T-cell (primary cell): ENCODE results near the gene RMND5A. TPM values are rescaled to one million over a fixed set of nuclear protein-coding genes. Genes with fewer than 3 reads are reported as not detected.

Source experiments
- ATAC-seq, 4 experiments: fragments of 200-7000 bp in 3 of 4; fragments of 150-1000 bp in 1 of 4; cut with Tn5 transposase; replicated peaks in 1 of 4; 1 replicate in 3 of 4; 2 replicates in 1 of 4; pipeline ENCODE4 v1.10.0; 2021; ENCODE audit warnings: moderate library complexity in 3 of 4, mild to moderate bottlenecking in 2 of 4, moderate number of reproducible peaks in 1 of 4
- CTCF ChIA-PET, 2 donors: fragments of 300-600 bp; sonication (Branson Sonifier 250); formaldehyde crosslinking; loops; one replicate each; lab custom pipeline; 2022; ENCODE audit warnings: antibody characterized with exemption in 2 of 2; lab: Charles Lee
- POLR2A ChIA-PET, 2 donors: fragments of 300-600 bp; sonication (Branson Sonifier 250); formaldehyde crosslinking; loops; one replicate each; lab custom pipeline; 2022; ENCODE audit warnings: antibody characterized with exemption in 2 of 2; lab: Charles Lee
- DNase-seq, 35 experiments: peaks; one replicate each; pipeline versions ENCODE4 v3.0.0 to v3.0.0-alpha.2; 2013 to 2023
- H3K27ac ChIP-seq: one replicate; pipeline ENCODE4 v1.5.1; 2013; ENCODE audit warnings: low read length
- H3K27me3 ChIP-seq, 2 experiments: replicated peaks in 1 of 2; 1 replicate in 1 of 2; 2 replicates in 1 of 2; pipeline versions ENCODE4 v1.6.1 to v1.7.0; 2013; ENCODE audit warnings: low read length in 1 of 2, mixed read lengths in 1 of 2; ENCODE audit not compliant: control insufficient read depth in 2 of 2, insufficient read depth in 2 of 2; ENCODE audit errors: extremely low read depth in 1 of 2
- H3K36me3 ChIP-seq, 2 donors: 1 replicate in 1 of 2; 2 replicates in 1 of 2; pipeline versions ENCODE4 v1.6.1 to v1.7.0; 2013; ENCODE audit warnings: low read length in 1 of 2; ENCODE audit not compliant: control insufficient read depth in 2 of 2, insufficient read depth in 1 of 2; ENCODE audit errors: extremely low read depth in 1 of 2
- H3K4me1 ChIP-seq, 2 experiments: 1 replicate in 1 of 2; 2 replicates in 1 of 2; pipeline versions ENCODE4 v1.6.1 to v1.7.0; 2013; ENCODE audit warnings: low read length in 2 of 2, mixed read lengths in 1 of 2; ENCODE audit not compliant: insufficient read depth in 2 of 2, control insufficient read depth in 1 of 2; ENCODE audit errors: extremely low read depth in 1 of 2
- H3K4me3 ChIP-seq, 2 donors: 1 replicate in 1 of 2; 2 replicates in 1 of 2; pipeline versions ENCODE4 v1.5.1 to v1.7.0; 2013; ENCODE audit warnings: mild to moderate bottlenecking in 2 of 2, low read length in 1 of 2, moderate library complexity in 1 of 2; ENCODE audit not compliant: control insufficient read depth in 1 of 2; ENCODE audit errors: extremely low read depth in 1 of 2
- H3K9me3 ChIP-seq: 2 replicates; pipeline ENCODE4 v1.7.0; 2013
- H3K27ac Mint-ChIP-seq, 2 donors: one replicate each; pipeline ENCODE4 v1.8.0; 2020 to 2021; ENCODE audit warnings: mild to moderate bottlenecking in 2 of 2, mixed read lengths in 2 of 2
- H3K27me3 Mint-ChIP-seq, 2 donors: one replicate each; pipeline ENCODE4 v1.8.0; 2021 to 2022; ENCODE audit warnings: mixed read lengths in 2 of 2
- H3K36me3 Mint-ChIP-seq: one replicate; pipeline ENCODE4 v1.8.0; 2021; ENCODE audit warnings: mixed read lengths
- H3K4me1 Mint-ChIP-seq, 3 donors: one replicate each; pipeline ENCODE4 v1.8.0; 2020 to 2022; ENCODE audit warnings: mixed read lengths in 3 of 3, mild to moderate bottlenecking in 1 of 3
- H3K4me3 Mint-ChIP-seq, 3 donors: one replicate each; pipeline ENCODE4 v1.8.0; 2020 to 2022; ENCODE audit warnings: mild to moderate bottlenecking in 3 of 3, mixed read lengths in 3 of 3, moderate library complexity in 3 of 3
- H3K9me3 Mint-ChIP-seq, 3 donors: one replicate each; pipeline ENCODE4 v1.8.0; 2020 to 2022; ENCODE audit warnings: mixed read lengths in 3 of 3
- WGBS: methylation state at CpG from one replicate; pipeline ENCODE4 v1.1.5; 2013; ENCODE audit warnings: missing lambda C conversion rate; ENCODE audit not compliant: insufficient coverage; 5-methylcytosine and 5-hydroxymethylcytosine counted together
- total RNA-seq, 35 experiments: library from RNA in 6 of 35; stranded (reverse) in 6 of 35; fragments of 120-200 nt in 1 of 35; gene quantifications; one replicate each; pipeline versions ENCODE4 v1.2.1 to v1.2.4 and lab custom pipeline; 2013 to 2026

Gene RMND5A
- total RNA-seq, 5 donors from 2014 or later (not counting 1 experiment from before 2014, with no cell fraction given), result 27.0 to 37.3 (median 31.7) TPM

DNA sequence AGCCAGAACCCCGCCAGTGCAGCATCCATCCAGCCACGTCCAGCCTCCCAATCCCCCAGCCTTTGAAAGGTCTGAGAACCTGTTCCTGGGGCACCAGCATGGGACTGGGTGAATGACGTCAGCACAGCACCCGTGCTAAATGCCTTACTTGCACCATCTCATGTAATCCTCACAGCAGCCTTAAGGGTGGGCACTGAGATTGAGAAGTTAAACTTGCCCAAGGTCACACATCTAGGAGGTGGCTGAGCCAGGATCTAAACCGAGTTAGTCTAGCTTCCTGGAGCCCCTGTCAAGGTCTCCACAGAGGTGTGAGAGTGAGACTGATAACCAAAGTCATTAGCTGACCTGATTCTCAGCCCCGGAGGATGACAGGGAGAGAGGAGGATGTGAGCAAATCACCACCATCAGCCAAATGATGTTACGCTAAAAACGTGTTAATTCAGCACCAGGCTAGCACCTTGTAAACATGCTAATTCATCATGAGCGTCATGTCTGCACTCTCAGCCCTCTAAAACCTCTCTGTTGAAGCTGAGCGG, 66.0 kb downstream of the RMND5A start:
- CTCF ChIA-PET, result interaction anchor here (0.5 to 2.3 kb wide), 5 partner anchors 21 to 1283 kb away, joined by 3 to 6 read pairs (median 5); no protein-coding TSS in a partner anchor
- no peaks in the 10 kb centered on the region for H3K36me3 Mint-ChIP-seq

DNA sequence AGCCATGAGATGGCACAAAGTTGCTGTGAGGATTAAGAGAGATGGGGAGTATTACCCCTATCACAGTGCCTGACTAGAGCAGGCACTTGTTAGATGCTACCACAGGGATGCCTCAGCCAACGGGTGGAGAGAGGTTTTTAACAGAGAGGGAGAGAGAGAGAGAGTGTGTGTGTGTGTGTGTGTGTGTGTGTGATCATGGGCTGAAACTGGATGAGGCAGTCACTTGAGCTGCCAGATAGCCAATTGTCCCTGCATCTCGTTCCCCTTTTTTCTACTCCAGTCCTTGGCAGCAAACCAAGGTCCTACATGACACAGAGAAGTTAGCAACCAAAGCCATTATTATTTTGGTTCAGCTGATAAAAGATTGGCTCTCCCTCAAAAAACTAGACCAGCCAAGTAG, 67.6 kb downstream of the RMND5A start:
- Mint-ChIP-seq H3K36me3 (no peaks in the 10 kb centered on the region), H3K4me1 (peaks cover 52 to 66% (median 55%) of the 10 kb centered on the region in 3 donors)
- peak overlapping the region in 1 of 2 donors; percentile 74 for H3K4me3 ChIP-seq

More for the DNA sequence above, 66.0 kb downstream of the RMND5A start:
- peaks cover 0 to 25% of the 10 kb centered on the region in 2 donors for H3K36me3 ChIP-seq
- H3K4me1 ChIP-seq, result peaks cover under 1 to 70% of the 10 kb centered on the region in 2 experiments
- POLR2A ChIA-PET, result interaction anchor here (0.7 to 1.4 kb wide), 4 partner anchors 9 to 22 kb away, joined by 4 to 6 read pairs (median 4); no protein-coding TSS in a partner anchor
- no peaks in the 10 kb centered on the region for H3K9me3 ChIP-seq
- H3K4me3 Mint-ChIP-seq, result peak overlapping the region; percentile 40 to 67 (median 64)
- H3K27ac Mint-ChIP-seq, result peak overlapping the region; percentile 84 to 85
- ATAC-seq (peak; percentile 47 to 65 (median 50)), DNase-seq (peak in 33 of 35 experiments; percentile 23 to 87 (median 62))
- H3K4me3 ChIP-seq, result peak overlapping the region in 1 of 2 donors; percentile 21
- H3K27me3 ChIP-seq, result peaks cover 3 to 25% of the 10 kb centered on the region in 2 experiments
- H3K27ac ChIP-seq, result peak overlapping the region; percentile 99
- H3K9me3 Mint-ChIP-seq, result no peaks in the 10 kb centered on the region
- 62% methylated on average over 5 of the region's 10 CpGs for WGBS
- H3K27me3 Mint-ChIP-seq, result peaks cover 10 to 28% of the 10 kb centered on the region in 2 donors
- peaks cover 45 to 61% (median 48%) of the 10 kb centered on the region in 3 donors for H3K4me1 Mint-ChIP-seq

DNA sequence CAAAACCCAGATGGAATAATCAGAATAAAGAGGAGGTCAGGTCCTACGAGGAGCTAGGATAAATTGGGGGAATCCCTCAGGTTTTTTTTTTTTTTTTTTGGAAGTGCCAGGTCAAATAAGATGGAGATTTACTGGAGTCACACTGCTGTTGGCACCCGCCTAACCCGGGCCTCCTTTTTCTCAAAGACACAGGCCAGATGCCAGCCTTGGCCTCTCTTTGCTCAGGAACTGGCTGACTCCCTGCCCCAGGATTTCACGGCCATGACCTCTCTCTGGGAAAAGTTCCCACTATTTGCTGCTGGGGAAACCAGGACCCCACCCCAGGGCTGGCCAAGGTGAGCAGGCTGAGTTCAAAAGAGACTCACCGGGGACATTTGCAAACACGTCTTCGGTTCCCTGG, 68.1 kb downstream of the RMND5A start:
- Histone ChIP-seq H3K9me3 (no peaks in the 10 kb centered on the region), H3K27ac (peak overlapping the region; percentile 99), H3K27me3 (peaks cover 3 to 41% of the 10 kb centered on the region in 2 experiments), H3K36me3 (peaks cover 0 to 25% of the 10 kb centered on the region in 2 donors), H3K4me1 (peaks cover 5 to 85% of the 10 kb centered on the region in 2 experiments), H3K4me3 (peak overlapping the region in 1 of 2 donors; percentile 74)
- WGBS, result 42% methylated on average over 2 of the region's 7 CpGs
- no peaks in the 10 kb centered on the region for H3K36me3 Mint-ChIP-seq
- no peak for DNase-seq
- ChIA-PET POLR2A (interaction anchor here in 1 of 2 donors (0.6 kb wide), 1 partner anchor 41 kb away, joined by 3 read pairs; no protein-coding TSS in a partner anchor), CTCF (interaction anchor here in 1 of 2 donors (2.0 kb wide), 1 partner anchor 23 kb away, joined by 6 read pairs; no protein-coding TSS in a partner anchor)
- ATAC-seq, result no peak
- peaks cover 55 to 67% (median 57%) of the 10 kb centered on the region in 3 donors for H3K4me1 Mint-ChIP-seq
- peak overlapping the region; percentile 71 to 85 (median 78) for H3K4me3 Mint-ChIP-seq
- H3K27ac Mint-ChIP-seq, result peak overlapping the region; percentile 84 to 86
- peaks cover 24 to 46% of the 10 kb centered on the region in 2 donors for H3K27me3 Mint-ChIP-seq
- H3K9me3 Mint-ChIP-seq, result no peaks in the 10 kb centered on the region

More for the DNA sequence above, 67.6 kb downstream of the RMND5A start:
- DNase-seq (peak in 7 of 35 experiments; percentile 21 to 61 (median 29)), ATAC-seq (no peak)
- H3K4me1 ChIP-seq, result peaks cover 5 to 83% of the 10 kb centered on the region in 2 experiments
- H3K27me3 ChIP-seq, result peaks cover 3 to 41% of the 10 kb centered on the region in 2 experiments
- peak overlapping the region; percentile 24 to 85 (median 78) for H3K4me3 Mint-ChIP-seq
- ChIA-PET CTCF (interaction anchor here in 1 of 2 donors (2.0 kb wide), 1 partner anchor 23 kb away, joined by 6 read pairs; no protein-coding TSS in a partner anchor), POLR2A (interaction anchor here in 1 of 2 donors (0.6 kb wide), 1 partner anchor 40 kb away, joined by 3 read pairs; no protein-coding TSS in a partner anchor)
- H3K9me3 ChIP-seq, result no peaks in the 10 kb centered on the region
- WGBS, result no CpG with 5 or more reads among the region's 2 CpGs
- H3K27ac Mint-ChIP-seq, result peak overlapping the region; percentile 84 to 86
- H3K36me3 ChIP-seq, result peaks cover 0 to 25% of the 10 kb centered on the region in 2 donors
- H3K27me3 Mint-ChIP-seq, result peaks cover 19 to 41% of the 10 kb centered on the region in 2 donors
- peak overlapping the region; percentile 99 for H3K27ac ChIP-seq
- no peaks in the 10 kb centered on the region for H3K9me3 Mint-ChIP-seq

DNA sequence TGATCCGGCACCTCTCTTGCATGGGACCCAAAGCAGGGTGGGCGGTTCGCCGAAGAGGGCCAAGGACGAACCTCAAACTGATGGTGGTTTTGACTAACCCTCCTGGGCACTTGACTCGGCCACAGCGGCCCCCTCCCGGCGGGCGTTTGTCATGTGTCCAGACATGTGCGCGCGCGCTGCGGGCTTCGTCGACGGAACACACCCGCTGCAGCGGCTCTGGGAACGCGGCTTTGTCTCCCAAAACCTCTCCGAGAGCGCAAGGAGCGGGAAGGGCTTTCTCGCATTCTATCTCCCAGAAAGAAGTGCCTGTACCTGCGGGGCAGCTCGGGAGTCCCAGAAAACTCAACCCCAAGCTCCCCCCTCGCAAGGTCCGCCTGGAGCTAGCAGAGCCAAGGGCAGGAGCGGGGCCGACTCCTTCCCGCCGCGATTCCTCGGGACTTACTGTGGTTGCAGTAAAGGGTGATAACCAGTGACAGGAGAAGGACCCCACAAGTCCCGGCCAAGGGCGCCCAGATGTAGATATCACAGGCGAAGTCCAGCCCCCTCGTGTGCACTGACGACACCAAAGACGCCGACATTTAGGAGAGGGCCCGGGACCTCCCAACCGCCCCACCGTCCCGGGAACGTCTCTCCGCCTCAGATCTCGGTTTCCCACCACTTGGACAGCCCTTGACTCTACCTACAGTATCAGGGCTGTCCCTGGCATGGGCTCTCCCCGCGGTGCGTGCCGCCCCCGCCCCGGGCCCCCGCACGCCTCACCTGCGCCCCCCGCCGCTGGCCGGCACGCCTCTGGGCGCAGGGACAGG, 69.0 kb downstream of the RMND5A start:
- Mint-ChIP-seq H3K27me3 (peaks cover 27 to 55% of the 10 kb centered on the region in 2 donors), H3K4me1 (peaks cover 58 to 67% (median 61%) of the 10 kb centered on the region in 3 donors), H3K9me3 (no peaks in the 10 kb centered on the region), H3K36me3 (no peaks in the 10 kb centered on the region), H3K27ac (peak overlapping the region; percentile 84 to 86), H3K4me3 (peak overlapping the region; percentile 71 to 85 (median 78))
- ChIA-PET POLR2A (no interaction called here), CTCF (no interaction called here)
- 13% methylated on average over 59 of the region's 64 CpGs for WGBS
- Histone ChIP-seq H3K27me3 (peaks cover 3 to 49% of the 10 kb centered on the region in 2 experiments), H3K4me1 (peaks cover 8 to 85% of the 10 kb centered on the region in 2 experiments), H3K9me3 (no peaks in the 10 kb centered on the region), H3K36me3 (peaks cover 0 to 22% of the 10 kb centered on the region in 2 donors), H3K4me3 (peak overlapping the region; percentile 30 to 74), H3K27ac (peak overlapping the region; percentile 99)
- DNase-seq (peak in 2 of 35 experiments; percentile 23 to 41), ATAC-seq (no peak)

DNA sequence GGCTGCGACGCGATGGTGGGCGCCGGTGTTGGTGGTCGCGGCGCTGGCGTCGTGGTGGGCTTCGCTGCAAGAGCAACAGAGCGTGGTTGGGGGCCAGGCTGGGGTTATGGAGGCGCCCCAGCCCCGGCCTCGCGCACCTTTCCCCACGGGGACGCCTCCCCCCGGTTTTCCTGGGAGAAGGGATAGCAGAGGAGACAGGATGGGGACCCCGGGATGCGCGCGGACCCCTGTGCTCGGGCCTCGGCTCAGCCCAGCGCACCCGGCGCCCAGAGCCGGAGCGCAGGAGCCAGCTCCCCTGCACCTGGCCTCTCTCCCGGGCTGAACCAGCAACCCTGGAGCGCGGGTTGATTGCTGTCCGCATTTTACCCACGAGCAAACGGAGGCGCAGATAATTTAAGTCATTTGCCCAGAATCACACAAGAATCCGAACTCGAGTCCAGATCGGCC, 69.6 kb downstream of the RMND5A start:
- Mint-ChIP-seq H3K36me3 (no peaks in the 10 kb centered on the region), H3K9me3 (no peaks in the 10 kb centered on the region), H3K4me3 (peak overlapping the region; percentile 82 to 88 (median 85)), H3K27me3 (peaks cover 27 to 61% of the 10 kb centered on the region in 2 donors), H3K4me1 (peaks cover 60 to 67% (median 60%) of the 10 kb centered on the region in 3 donors), H3K27ac (peak overlapping the region; percentile 87)
- no peak for DNase-seq
- peak overlapping the region; percentile 99 for H3K27ac ChIP-seq
- ATAC-seq, result no peak
- CTCF ChIA-PET, result no interaction called here
- 7% methylated on average over 36 of the region's 40 CpGs for WGBS
- peaks cover 14 to 90% of the 10 kb centered on the region in 2 experiments for H3K4me1 ChIP-seq
- POLR2A ChIA-PET, result no interaction called here
- peak overlapping the region; percentile 74 to 87 for H3K4me3 ChIP-seq
- peaks cover 3 to 49% of the 10 kb centered on the region in 2 experiments for H3K27me3 ChIP-seq
- H3K36me3 ChIP-seq, result peaks cover 0 to 22% of the 10 kb centered on the region in 2 donors
- no peaks in the 10 kb centered on the region for H3K9me3 ChIP-seq
